Activated CD8-positive, alpha-beta T cell treated with anti-CD3 and anti-CD28 coated beads, Interleukin-2, amount 10 ng/mL, durations not matched to agents 7 days and 5 days (primary cell): ENCODE data around the gene PLEKHG4B. TPM values are rescaled to one million over a fixed set of nuclear protein-coding genes. Genes with fewer than 3 reads are reported as not detected.

Experiments
- ATAC-seq: fragments of 150-1000 bp; cut with Tn5 transposase; one replicate; pipeline ENCODE4 v1.10.0; 2021; ENCODE audit warnings: moderate library complexity
- CTCF ChIA-PET: fragments of 350-600 bp; sonication (Branson Sonifier 250); formaldehyde crosslinking; loops from one replicate; lab custom pipeline; 2021; ENCODE audit warnings: antibody characterized with exemption; lab: Charles Lee
- POLR2A ChIA-PET: fragments of 350-600 bp; sonication (Branson Sonifier 250); formaldehyde crosslinking; loops from one replicate; lab custom pipeline; 2021; ENCODE audit warnings: antibody characterized with exemption; lab: Charles Lee
- DNase-seq: peaks from one replicate; pipeline ENCODE4 v3.0.0-alpha.2; 2020
- H3K27ac Mint-ChIP-seq: one replicate; pipeline ENCODE4 v1.8.0; 2021; ENCODE audit warnings: mild to moderate bottlenecking, mixed read lengths
- H3K27me3 Mint-ChIP-seq: one replicate; pipeline ENCODE4 v1.8.0; 2021; ENCODE audit warnings: low read depth, mixed read lengths
- H3K36me3 Mint-ChIP-seq: one replicate; pipeline ENCODE4 v1.8.0; 2021; ENCODE audit warnings: low read depth, mixed read lengths
- H3K4me1 Mint-ChIP-seq: one replicate; pipeline ENCODE4 v1.8.0; 2021; ENCODE audit warnings: low read depth, mixed read lengths
- H3K4me3 Mint-ChIP-seq: one replicate; pipeline ENCODE4 v1.8.0; 2021; ENCODE audit warnings: mild to moderate bottlenecking, mixed read lengths
- H3K9me3 Mint-ChIP-seq: one replicate; pipeline ENCODE4 v1.8.0; 2022; ENCODE audit warnings: mixed read lengths; ENCODE audit not compliant: insufficient read depth
- total RNA-seq, 2 experiments: library from RNA; stranded (reverse); gene quantifications; one replicate each; pipeline ENCODE4 v1.2.3, GENCODE V29; 2021

The PLEKHG4B gene
- total RNA-seq, 2 experiments from 2014 or later, result not detected

- ChIA-PET POLR2A (no interaction called here), CTCF (no interaction called here)
- Mint-ChIP-seq H3K9me3 (no peaks in the 10 kb centered on the region), H3K4me1 (no peaks in the 10 kb centered on the region), H3K27ac (no peak overlapping the region), H3K27me3 (no peaks in the 10 kb centered on the region), H3K4me3 (no peak overlapping the region), H3K36me3 (peaks cover 3% of the 10 kb centered on the region)
- ATAC-seq (no peak), DNase-seq (no peak)
Observed at GRCh38 chr5:198516-199196, 106.7 kb downstream of the PLEKHG4B start.

DNA sequence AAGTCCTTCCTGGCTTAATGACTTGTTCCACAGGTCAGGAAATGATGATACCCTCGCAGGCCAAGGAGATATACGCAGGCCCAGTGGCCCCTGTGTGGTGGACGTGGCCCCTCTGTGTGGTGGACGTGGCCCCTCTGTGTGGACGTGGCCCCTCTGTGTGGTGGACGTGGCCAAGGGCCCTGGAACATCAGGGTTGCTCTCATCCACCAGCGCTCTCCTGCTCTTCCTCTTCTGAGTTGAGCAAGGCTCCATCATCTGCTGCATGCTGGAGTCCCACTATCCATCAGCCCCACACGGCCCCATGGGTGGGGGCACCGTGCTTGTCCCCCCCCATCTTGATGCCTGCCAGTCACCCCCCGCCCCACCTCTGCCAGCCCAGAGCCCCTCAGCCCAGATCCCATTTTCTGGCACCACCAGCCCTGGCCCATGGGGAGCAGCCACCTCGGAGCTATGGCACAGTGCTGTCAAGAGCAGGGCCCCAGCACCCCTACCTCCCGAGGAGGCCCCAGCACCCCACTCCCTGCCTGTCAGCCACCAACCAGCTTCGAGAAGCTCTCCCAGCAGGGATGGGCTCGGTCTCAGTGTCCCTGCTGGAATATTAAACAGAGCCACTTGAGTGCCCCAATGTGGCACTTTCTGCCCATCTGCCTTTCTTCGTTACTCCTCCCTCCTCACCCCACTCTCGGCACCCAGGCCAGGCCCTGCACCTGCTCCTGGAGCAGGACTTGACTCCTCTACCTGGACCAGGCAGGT is 107.4 kb downstream of the PLEKHG4B start:
- ChIA-PET POLR2A (no interaction called here), CTCF (interaction anchor here (1.0 kb wide), 1 partner anchor 9 kb away, joined by 3 read pairs; no protein-coding TSS in a partner anchor)
- DNase-seq, result no peak
- ATAC-seq, result no peak
- no peaks in the 10 kb centered on the region for H3K27me3 Mint-ChIP-seq
- no peak overlapping the region for H3K27ac Mint-ChIP-seq
- H3K36me3 Mint-ChIP-seq, result peaks cover 5% of the 10 kb centered on the region
- H3K4me1 Mint-ChIP-seq, result no peaks in the 10 kb centered on the region
- no peaks in the 10 kb centered on the region for H3K9me3 Mint-ChIP-seq
- no peak overlapping the region for H3K4me3 Mint-ChIP-seq

DNA sequence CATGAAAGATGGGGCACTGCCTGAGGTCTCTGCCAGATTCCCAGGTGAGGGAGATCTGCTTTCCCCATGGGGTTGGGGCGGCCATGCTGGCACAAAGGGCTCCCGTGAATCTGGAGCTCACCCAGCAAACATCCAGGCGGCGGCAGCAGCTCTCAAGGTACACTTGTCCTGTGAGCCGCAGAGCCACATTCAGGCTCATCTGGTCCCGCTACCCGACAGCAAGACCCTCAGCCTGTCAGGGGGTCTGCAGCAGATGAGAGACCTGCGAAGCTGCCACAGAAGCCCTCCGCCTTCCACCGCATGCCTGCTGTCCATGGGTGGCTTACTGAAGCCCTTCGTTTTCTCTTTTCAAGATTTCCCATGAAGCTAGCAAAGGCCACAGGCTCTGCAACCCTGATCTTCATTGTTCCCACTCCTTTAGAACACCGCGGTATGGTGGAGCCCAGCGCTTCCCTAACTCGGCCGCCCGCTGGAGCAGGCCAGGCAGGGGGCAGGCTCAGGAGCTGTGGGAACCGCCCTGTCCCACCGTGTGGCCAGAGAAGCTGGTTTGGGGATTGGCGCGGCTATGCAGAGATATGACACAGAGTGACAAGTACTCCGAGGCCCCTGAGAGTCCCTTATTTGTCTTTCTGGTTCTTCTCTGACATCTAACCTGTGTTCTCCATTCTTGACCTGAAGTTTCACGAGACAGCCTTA is 108.1 kb downstream of the PLEKHG4B start:
- DNase-seq (no peak), ATAC-seq (no peak)
- H3K4me3 Mint-ChIP-seq, result no peak overlapping the region
- ChIA-PET CTCF (interaction anchor here (0.7 to 1.0 kb wide), 2 partner anchors 10 to 11 kb away, joined by 3 read pairs; no protein-coding TSS in a partner anchor), POLR2A (no interaction called here)
- peaks cover 7% of the 10 kb centered on the region for H3K36me3 Mint-ChIP-seq
- no peaks in the 10 kb centered on the region for H3K9me3 Mint-ChIP-seq
- no peaks in the 10 kb centered on the region for H3K27me3 Mint-ChIP-seq
- H3K4me1 Mint-ChIP-seq, result no peaks in the 10 kb centered on the region
- H3K27ac Mint-ChIP-seq, result no peak overlapping the region

- no peak for DNase-seq
- ChIA-PET POLR2A (no interaction called here), CTCF (no interaction called here)
- Mint-ChIP-seq H3K27ac (no peak overlapping the region), H3K4me3 (no peak overlapping the region), H3K36me3 (peaks cover 7% of the 10 kb centered on the region), H3K27me3 (no peaks in the 10 kb centered on the region), H3K4me1 (no peaks in the 10 kb centered on the region), H3K9me3 (no peaks in the 10 kb centered on the region)
- ATAC-seq, result no peak
Observed at GRCh38 chr5:200985-201384, 109.0 kb downstream of the PLEKHG4B start.

DNA sequence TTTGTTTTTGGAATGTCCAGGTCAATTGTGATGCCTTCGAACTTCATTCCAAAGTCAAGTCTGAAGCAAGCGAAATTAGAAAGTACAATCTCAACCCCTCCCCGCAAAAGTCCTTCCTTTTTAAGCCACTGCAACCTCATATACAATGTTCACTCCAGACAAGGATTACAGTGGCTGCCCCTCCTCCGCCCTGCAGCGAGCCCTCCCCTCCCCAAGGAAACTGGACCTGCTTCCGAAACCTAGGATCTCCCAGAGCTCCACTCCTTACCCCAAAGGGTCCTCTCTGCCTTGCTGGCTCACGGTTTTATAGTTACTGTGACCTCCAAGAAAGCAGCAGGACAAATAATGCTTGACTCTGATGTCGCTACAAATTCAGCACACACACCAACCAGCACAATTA is 109.7 kb downstream of the PLEKHG4B start:
- no peaks in the 10 kb centered on the region for H3K9me3 Mint-ChIP-seq
- H3K36me3 Mint-ChIP-seq, result peaks cover 7% of the 10 kb centered on the region
- DNase-seq (no peak), ATAC-seq (no peak)
- ChIA-PET POLR2A (no interaction called here), CTCF (no interaction called here)
- no peaks in the 10 kb centered on the region for H3K4me1 Mint-ChIP-seq
- H3K27me3 Mint-ChIP-seq, result no peaks in the 10 kb centered on the region
- H3K4me3 Mint-ChIP-seq, result no peak overlapping the region
- H3K27ac Mint-ChIP-seq, result no peak overlapping the region

GRCh38 chr5:203246-203930 is 111.4 kb downstream of the PLEKHG4B start:
- no peak for ATAC-seq
- ChIA-PET CTCF (interaction anchor here (1.7 kb wide), 1 partner anchor 15 kb away, joined by 7 read pairs; no protein-coding TSS in a partner anchor), POLR2A (no interaction called here)

DNA sequence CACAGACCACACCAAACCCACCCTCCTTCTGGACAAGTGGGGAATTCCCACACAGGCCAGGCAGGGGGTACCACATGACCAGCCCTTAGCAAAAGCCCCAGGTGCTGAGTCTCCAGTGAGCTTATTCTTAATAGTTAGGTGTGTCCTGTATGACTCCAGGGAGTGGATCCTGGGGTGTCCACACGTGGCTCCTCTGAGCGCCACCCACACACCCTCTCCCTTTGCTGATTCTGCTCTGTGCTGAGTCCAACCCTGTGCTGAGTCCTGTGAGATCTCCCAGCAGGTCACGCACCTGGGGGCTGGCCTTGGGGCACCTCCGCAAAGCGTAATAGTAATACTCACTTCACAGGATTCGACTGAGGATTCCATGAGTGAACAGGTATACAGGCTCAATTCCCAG is 112.0 kb downstream of the PLEKHG4B start:
- Mint-ChIP-seq H3K4me3 (no peak overlapping the region), H3K27me3 (no peaks in the 10 kb centered on the region), H3K27ac (no peak overlapping the region), H3K36me3 (peaks cover 7% of the 10 kb centered on the region), H3K9me3 (no peaks in the 10 kb centered on the region), H3K4me1 (peaks cover 2% of the 10 kb centered on the region)
- POLR2A ChIA-PET, result no interaction called here
- no peak for DNase-seq
- CTCF ChIA-PET, result no interaction called here
- no peak for ATAC-seq

More at GRCh38 chr5:203246-203930, 111.4 kb downstream of the PLEKHG4B start:
- DNase-seq, result no peak
- no peak overlapping the region for H3K4me3 Mint-ChIP-seq
- H3K27me3 Mint-ChIP-seq, result no peaks in the 10 kb centered on the region
- no peaks in the 10 kb centered on the region for H3K9me3 Mint-ChIP-seq
- no peak overlapping the region for H3K27ac Mint-ChIP-seq
- H3K36me3 Mint-ChIP-seq, result peaks cover 7% of the 10 kb centered on the region
- no peaks in the 10 kb centered on the region for H3K4me1 Mint-ChIP-seq

- Mint-ChIP-seq H3K27ac (no peak overlapping the region), H3K9me3 (no peaks in the 10 kb centered on the region), H3K36me3 (peaks cover 7% of the 10 kb centered on the region), H3K4me3 (no peak overlapping the region), H3K27me3 (no peaks in the 10 kb centered on the region), H3K4me1 (peaks cover 2% of the 10 kb centered on the region)
- no peak for ATAC-seq
- no peak for DNase-seq
- ChIA-PET CTCF (no interaction called here), POLR2A (no interaction called here)
Observed at GRCh38 chr5:204462-204861, 112.5 kb downstream of the PLEKHG4B start.

DNA sequence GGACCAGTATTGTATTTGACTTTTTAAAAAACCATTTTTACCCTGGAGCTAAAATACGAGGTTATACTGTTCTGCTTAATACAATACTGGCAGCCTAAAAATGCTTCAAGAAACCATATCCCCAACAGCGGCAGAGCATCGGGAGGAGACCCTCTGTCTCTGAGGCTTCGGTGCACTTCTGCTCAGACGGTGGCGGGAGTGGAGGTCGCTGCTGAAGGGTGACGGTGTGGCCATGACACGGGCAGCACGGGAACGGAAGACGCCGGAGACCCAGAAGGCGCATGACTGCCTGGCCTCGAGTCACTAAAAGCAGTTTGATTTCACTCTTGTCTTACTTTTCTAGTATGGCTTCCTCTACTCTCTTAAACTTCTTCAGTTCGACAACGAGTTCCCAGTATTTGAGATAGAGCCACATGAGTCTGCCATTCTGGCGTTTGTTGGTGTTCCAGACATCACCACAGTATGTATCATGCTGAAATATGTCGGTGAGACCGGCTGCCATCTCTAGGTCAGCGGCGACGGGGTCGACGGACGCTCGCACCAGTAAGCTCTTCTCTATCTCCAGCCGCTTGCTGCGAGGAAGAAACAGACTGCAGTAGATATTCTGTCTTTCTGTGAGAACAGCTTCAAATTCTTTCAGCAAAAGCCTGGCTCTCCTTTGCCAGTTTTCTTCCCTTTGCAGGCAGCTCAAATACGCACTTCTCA is 113.2 kb downstream of the PLEKHG4B start:
- no peak overlapping the region for H3K27ac Mint-ChIP-seq
- ChIA-PET POLR2A (no interaction called here), CTCF (no interaction called here)
- ATAC-seq (no peak), DNase-seq (no peak)
- peaks cover 5% of the 10 kb centered on the region for H3K4me1 Mint-ChIP-seq
- H3K36me3 Mint-ChIP-seq, result peaks cover 7% of the 10 kb centered on the region
- no peaks in the 10 kb centered on the region for H3K27me3 Mint-ChIP-seq
- no peaks in the 10 kb centered on the region for H3K9me3 Mint-ChIP-seq
- no peak overlapping the region for H3K4me3 Mint-ChIP-seq

DNA sequence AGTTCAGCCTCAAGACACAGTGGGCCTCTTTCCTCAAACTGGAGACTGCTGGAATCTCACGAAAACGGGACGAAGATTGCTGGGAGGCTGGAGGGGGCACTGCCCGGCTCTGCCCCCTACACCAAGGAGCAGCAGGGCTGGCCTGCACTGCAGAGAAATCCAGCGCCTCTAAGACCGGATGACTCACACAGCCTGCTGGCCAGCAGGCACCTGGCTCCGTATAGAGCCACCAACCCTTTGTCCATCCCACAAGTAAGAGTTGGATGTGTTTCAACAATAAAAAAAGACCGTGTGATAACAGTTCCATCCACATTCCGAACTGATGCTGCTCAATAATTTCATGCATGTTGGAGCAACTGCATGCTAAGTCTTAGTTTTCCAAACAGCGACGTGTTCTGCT is 114.4 kb downstream of the PLEKHG4B start:
- H3K4me3 Mint-ChIP-seq, result no peak overlapping the region
- ATAC-seq, result no peak
- H3K27ac Mint-ChIP-seq, result no peak overlapping the region
- peaks cover 10% of the 10 kb centered on the region for H3K4me1 Mint-ChIP-seq
- no peak for DNase-seq
- H3K27me3 Mint-ChIP-seq, result no peaks in the 10 kb centered on the region
- ChIA-PET CTCF (no interaction called here), POLR2A (no interaction called here)
- peaks cover 7% of the 10 kb centered on the region for H3K36me3 Mint-ChIP-seq
- no peaks in the 10 kb centered on the region for H3K9me3 Mint-ChIP-seq

DNA sequence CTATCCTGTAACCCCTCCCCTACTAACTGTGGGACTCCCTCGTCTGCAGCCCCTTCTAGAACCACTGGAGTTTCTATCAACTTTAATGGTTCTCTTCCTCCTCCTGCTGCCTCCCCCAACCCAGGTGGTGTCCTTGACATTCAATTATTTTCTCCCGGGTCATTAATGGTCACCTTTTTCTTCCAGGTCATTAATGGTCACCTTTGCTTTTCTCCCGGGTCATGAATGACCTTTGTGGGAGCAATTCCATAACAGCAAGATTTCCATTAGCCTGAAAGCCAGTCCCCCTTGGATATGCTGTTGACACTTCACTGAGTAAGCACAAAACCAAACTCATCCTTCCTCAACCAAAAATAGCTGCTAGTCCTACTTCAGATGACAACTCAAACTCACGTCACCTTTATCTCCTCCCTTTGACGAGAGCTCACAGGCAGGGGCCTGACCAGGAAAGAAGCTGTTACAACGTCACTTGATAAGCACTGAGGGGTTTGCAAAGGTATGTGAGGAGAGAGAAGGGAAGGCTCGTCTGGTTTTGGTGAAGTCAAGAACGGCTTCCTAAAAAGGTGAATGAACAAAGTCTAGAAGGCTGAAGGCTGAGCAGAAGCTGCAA is 115.1 kb downstream of the PLEKHG4B start:
- Mint-ChIP-seq H3K36me3 (peaks cover 7% of the 10 kb centered on the region), H3K27me3 (no peaks in the 10 kb centered on the region), H3K9me3 (no peaks in the 10 kb centered on the region), H3K27ac (no peak overlapping the region), H3K4me3 (no peak overlapping the region), H3K4me1 (peaks cover 10% of the 10 kb centered on the region)
- POLR2A ChIA-PET, result no interaction called here
- no peak for ATAC-seq
- DNase-seq, result no peak
- CTCF ChIA-PET, result interaction anchor here (1.3 kb wide), 1 partner anchor 18 kb away, joined by 4 read pairs; no protein-coding TSS in a partner anchor
